GM19395 (cell line): ENCODE data around the gene IL1F10.
"Not testable (repeated sequence)": the region's sequence is repeated elsewhere in the genome, so short reads cannot be mapped to it uniquely, and the experiment has no call there.

Experiments used
- ATAC-seq: cut with Tn5 transposase; IDR thresholded peaks from one replicate; pipeline ENCODE4 v1.9.1; 2021; ENCODE audit warnings: mild to moderate bottlenecking, moderate library complexity; ENCODE audit not compliant: unreplicated experiment

IL1F10 gene

DNA sequence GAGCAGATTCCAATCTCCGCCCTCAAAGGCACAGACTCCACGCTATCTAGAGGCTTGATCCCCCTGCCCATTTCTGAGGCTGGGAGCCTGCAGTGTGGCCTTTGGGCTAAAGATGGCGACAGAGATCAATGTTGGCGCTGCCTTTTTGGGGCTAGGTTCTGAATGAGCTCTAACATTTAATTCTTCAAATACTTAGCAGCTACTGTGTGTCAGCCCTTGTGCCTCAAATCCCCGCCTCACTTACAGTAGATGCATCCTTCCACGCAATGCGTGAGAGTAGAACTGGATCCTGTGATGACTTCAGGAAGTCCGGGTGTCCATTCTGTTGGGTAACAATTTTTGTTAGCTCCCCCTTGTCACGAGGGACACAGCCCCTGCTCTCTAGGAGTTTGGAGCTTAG is 12.4 kb downstream of the IL1F10 start:
- no peak for ATAC-seq

DNA sequence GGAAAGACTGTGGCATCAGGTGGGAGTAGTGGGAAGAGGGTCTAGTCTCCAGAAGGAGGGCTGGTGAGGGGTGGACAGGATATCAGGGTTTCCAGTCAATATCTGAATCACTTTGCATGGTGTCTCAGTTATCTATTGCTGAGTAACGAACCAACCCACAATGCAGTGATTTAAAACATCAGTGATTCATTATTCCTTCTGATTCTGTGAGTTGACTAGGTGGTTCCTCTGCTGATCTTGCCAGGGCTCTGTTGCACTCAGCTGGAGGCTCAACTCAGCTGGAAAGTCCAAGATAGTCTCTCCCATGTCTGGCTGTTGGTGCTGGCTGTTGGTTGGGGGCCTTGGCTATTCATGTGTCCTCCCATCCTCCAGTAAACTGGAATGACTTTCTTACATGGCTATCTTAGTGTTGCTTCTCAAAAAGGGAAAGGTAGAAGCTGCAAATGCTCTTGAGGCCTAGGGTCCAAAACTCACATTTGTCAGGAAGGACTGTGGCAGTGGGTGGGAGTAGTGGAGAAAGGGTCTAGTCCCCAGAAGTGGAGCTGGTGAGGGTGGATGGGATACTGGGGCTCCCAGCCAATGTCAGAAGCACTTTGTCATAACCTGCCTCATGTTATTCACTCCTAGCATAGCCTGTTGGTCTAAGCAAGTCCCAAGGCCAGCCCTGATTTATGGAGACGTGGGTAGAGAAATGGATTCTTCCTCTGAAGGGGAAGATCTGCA is 13.9 kb downstream of the IL1F10 start:
- no peak for ATAC-seq

GRCh38 chr2:113083296-113083695 is 15.5 kb downstream of the IL1F10 start:
- ATAC-seq: no peak

DNA sequence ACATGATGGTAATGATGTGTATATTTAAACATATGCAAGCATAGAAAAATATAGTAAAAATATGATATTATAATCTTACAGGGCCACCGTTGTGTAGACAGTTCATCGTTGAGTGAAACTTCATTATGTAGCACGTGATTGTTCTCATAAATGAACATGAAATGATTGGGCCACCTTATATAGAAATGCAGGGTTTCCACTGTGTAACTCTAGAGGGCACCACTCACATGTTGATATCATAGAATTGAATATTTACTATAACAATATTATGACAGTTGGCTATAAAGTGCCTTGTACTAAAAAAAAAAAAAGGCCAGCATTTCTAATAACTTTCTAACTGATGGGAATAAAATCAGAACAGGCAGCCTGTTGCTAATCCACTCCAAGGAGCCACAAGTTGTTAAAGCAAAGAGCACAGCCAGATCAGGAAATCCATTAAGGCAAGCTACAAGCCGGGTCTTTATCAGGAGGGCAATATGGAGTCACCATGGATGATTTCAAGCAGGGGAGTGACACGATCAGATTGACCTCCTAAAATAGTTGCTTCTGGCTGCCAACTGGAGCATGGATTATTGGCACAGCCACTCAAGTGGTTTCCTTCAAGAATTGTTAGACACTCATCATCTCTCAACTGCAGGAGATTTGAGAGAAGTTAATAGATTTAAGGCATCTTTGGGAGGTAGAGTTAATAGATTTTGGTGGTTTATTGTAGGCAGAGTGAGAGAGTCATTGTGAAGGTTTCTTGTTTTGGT is 16.7 kb downstream of the IL1F10 start:
- no peak for ATAC-seq

- ATAC-seq: no peak
Observed at GRCh38 chr2:113085542-113085941, 17.8 kb downstream of the IL1F10 start.

GRCh38 chr2:113088213-113088992 is 20.6 kb downstream of the IL1F10 start:
- no peak for ATAC-seq

DNA sequence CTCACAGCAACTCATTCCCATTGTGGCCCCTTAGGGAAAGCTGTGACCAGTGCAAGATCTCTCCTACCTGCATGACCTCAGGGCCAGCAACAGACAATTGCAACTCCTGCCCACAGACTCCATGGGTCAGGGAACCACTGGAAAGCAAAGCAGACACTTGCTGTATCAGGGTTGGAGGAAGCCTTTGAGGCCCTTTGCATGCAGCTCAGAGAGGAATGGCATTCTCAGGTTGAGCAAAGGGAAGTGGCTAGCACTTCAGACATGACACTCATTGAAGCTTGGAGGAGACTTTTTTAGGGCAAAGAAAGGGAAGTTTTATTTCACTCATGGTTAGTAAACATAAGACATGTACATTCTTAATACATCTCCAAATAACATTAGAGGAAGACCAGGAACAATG is 22.1 kb downstream of the IL1F10 start:
- no peak for ATAC-seq

DNA sequence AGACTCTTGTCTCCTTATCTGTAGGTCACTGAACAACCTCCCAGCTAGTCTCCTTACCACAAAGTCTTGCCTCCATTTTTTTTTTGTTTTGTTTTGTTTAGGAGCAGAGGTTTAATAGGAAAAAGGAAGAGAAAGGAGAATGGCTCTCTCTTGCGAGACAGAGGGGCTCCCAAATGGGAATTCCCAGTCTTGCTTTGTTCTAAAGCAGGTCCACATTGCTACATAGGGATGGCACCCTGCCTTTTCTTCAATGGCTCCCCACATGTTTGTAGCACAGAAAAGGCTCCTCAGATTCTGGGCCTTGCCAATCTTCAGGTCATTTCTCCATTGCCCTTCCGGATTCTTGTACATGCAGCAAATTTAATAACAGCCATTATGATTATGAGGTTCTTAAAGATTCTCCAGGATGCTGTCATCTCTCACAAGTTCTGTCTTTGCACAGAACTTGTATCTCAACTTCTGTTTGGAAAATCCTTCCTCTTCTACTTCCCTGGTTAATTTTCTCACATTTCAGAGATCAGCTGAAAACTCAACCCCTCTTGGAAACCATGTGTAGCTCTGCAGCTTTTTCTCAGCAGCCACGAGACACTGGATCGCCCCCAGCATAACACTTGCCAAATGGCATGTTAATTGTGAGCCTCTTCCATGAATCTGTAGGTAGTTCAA is 23.6 kb downstream of the IL1F10 start:
- ATAC-seq: no peak

- ATAC-seq: no peak
Observed at GRCh38 chr2:113092864-113093612, 25.3 kb downstream of the IL1F10 start.

DNA sequence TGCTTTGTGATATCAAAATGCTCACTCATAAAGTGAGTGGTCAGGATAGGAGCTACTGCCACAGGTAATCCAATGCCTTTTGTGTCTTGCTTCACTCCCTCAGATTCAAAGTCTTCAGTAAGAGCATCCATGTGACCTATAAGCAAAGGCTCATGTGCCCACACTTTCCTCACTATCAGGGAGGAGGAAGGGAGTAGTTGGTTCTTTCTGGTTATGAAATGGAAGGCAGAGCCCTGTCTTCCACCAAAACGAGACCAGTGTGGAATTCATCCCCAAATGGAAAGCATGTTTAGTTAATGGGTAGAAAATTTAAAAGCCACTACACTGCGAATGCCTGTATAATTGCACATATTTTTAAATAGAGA is 25.8 kb downstream of the IL1F10 start:
- no peak for ATAC-seq

GRCh38 chr2:113096306-113096705 is 28.5 kb downstream of the IL1F10 start:
- not testable (repeated sequence) for ATAC-seq

GRCh38 chr2:113096842-113097618 is 29.3 kb downstream of the IL1F10 start:
- ATAC-seq: not testable (repeated sequence)

- peak; percentile 54 for ATAC-seq
Observed at GRCh38 chr2:113098041-113098440, 30.3 kb downstream of the IL1F10 start.

DNA sequence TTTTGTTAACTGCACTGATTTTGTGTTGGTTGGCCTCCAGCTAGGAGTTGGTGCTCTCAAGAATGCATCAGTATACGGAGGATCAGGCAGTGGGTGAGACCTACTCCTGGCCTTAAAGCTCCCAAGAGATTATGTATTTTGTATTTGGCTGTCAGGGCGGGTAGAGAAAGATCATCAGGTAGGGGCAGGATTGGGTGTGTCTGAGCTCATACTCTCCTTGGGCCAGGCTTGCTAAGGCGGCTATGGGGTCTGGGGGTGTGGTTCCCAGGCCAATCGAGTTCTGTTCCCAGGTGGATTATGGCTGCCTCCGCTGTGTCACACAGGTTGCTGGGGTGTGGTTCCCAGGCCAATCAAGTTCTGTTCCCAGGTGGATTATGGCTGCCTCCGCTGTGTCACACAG is 30.8 kb downstream of the IL1F10 start:
- ATAC-seq: no peak

- ATAC-seq: no peak
Observed at GRCh38 chr2:113102133-113102532, 34.4 kb downstream of the IL1F10 start.

DNA sequence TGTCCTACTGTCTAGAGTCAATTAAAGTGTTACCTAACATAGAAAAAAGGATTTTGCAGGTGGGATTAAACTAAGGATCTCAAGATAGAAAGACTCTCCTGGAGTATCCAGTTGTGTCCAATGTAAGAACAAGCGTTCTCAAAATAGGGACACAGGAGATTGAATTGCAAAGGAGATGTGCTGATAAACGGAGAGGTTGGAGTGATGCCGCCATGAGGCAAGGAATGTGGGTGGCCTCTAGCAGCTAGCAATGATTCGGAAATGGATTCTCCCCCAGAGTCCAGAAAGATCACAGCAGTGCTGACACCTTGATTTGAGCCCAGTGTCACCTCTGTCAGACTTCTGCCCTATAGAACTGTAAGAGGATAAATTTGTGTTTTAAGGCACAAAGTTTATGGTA is 35.5 kb downstream of the IL1F10 start:
- no peak for ATAC-seq

- ATAC-seq: no peak
Observed at GRCh38 chr2:113104054-113104611, 36.4 kb downstream of the IL1F10 start.

- ATAC-seq: no peak
Observed at GRCh38 chr2:113105047-113105785, 37.4 kb downstream of the IL1F10 start.

DNA sequence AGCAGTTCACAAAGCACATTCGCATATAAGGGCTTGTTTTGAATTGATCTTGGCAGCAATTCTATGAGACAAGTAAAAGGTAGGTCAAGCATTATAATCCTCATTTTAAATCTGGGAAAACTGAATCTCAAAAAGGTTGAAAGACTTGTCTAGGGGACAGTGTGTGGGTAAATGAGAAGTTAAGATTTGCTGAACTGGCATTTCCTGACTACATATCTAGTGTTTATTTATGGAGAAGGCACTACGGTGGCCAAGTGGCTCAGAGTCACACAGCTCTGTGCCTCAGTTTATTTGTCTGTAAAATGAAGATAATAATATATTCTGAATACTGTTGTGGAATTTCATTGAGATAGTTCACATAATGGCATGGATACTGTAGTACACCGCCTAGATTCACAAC is 43.4 kb downstream of the IL1F10 start:
- ATAC-seq: no peak
